Gastroesophageal sphincter (tissue), 3 donors: ENCODE results near the gene FOXL1.

Experiments
- EP300 ChIP-seq: sonication (generic); formaldehyde crosslinking; IDR thresholded peaks from one replicate; pipeline ENCODE4 v1.6.1; 2017; ENCODE audit warnings: antibody characterized with exemption, mild to moderate bottlenecking
- POLR2A ChIP-seq, 2 donors: fragments of 450-650 bp; IDR thresholded peaks; one replicate each; pipeline ENCODE4 v1.6.1; 2017; ENCODE audit warnings: antibody characterized with exemption in 2 of 2, mild to moderate bottlenecking in 2 of 2, moderate library complexity in 1 of 2
- POLR2AphosphoS5 ChIP-seq: sonication (generic); formaldehyde crosslinking; IDR thresholded peaks from one replicate; pipeline ENCODE4 v1.6.1; 2017; ENCODE audit warnings: antibody characterized with exemption
- TF ChIP-seq, protein P1 (sequence below), 4 experiments: fragments of 200-600 bp in 2 of 4; fragments of 450-650 bp in 2 of 4; sonication (generic) in 1 of 4; IDR thresholded peaks; one replicate each; pipeline ENCODE4 v1.5.1; 2017 to 2019; ENCODE audit warnings: antibody characterized with exemption in 4 of 4, mild to moderate bottlenecking in 2 of 4, moderate library complexity in 2 of 4

DNA sequence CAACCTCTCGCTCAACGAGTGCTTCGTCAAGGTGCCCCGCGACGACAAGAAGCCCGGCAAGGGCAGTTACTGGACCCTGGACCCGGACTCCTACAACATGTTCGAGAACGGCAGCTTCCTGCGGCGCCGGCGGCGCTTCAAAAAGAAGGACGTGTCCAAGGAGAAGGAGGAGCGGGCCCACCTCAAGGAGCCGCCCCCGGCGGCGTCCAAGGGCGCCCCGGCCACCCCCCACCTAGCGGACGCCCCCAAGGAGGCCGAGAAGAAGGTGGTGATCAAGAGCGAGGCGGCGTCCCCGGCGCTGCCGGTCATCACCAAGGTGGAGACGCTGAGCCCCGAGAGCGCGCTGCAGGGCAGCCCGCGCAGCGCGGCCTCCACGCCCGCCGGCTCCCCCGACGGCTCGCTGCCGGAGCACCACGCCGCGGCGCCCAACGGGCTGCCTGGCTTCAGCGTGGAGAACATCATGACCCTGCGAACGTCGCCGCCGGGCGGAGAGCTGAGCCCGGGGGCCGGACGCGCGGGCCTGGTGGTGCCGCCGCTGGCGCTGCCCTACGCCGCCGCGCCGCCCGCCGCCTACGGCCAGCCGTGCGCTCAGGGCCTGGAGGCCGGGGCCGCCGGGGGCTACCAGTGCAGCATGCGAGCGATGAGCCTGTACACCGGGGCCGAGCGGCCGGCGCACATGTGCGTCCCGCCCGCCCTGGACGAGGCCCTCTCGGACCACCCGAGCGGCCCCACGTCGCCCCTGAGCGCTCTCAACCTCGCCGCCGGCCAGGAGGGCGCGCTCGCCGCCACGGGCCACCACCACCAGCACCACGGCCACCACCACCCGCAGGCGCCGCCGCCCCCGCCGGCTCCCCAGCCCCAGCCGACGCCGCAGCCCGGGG is 10.4 kb upstream of the FOXL1 start:
- TF ChIP-seq, protein P1, sequence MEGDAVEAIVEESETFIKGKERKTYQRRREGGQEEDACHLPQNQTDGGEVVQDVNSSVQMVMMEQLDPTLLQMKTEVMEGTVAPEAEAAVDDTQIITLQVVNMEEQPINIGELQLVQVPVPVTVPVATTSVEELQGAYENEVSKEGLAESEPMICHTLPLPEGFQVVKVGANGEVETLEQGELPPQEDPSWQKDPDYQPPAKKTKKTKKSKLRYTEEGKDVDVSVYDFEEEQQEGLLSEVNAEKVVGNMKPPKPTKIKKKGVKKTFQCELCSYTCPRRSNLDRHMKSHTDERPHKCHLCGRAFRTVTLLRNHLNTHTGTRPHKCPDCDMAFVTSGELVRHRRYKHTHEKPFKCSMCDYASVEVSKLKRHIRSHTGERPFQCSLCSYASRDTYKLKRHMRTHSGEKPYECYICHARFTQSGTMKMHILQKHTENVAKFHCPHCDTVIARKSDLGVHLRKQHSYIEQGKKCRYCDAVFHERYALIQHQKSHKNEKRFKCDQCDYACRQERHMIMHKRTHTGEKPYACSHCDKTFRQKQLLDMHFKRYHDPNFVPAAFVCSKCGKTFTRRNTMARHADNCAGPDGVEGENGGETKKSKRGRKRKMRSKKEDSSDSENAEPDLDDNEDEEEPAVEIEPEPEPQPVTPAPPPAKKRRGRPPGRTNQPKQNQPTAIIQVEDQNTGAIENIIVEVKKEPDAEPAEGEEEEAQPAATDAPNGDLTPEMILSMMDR (IDR thresholded peaks at IDR 0.05): no peak
- TF ChIP-seq POLR2A (IDR thresholded peaks at IDR 0.05): no peak
- no peak for TF ChIP-seq POLR2AphosphoS5
- TF ChIP-seq EP300: no peak
